Activated CD4-positive, alpha-beta memory T cell treated with anti-CD3 and anti-CD28 coated beads, Interleukin-2, amount 10 ng/mL, durations not matched to agents 7 days and 5 days (primary cell): Measurements from ENCODE around the gene SMIM41. TPM values are rescaled to one million over a fixed set of nuclear protein-coding genes. Genes with fewer than 3 reads are reported as not detected.

Experiments
- CTCF ChIA-PET: fragments of 350-600 bp; sonication (Branson Sonifier 250); formaldehyde crosslinking; loops from one replicate; lab custom pipeline; 2021; ENCODE audit warnings: antibody characterized with exemption, inconsistent platforms; lab: Charles Lee
- POLR2A ChIA-PET: fragments of 350-600 bp; sonication (Branson Sonifier 250); formaldehyde crosslinking; loops from one replicate; lab custom pipeline; 2021; ENCODE audit warnings: antibody characterized with exemption; lab: Charles Lee
- DNase-seq: peaks from one replicate; pipeline ENCODE4 v3.0.0-alpha.2; 2020
- H3K27ac Mint-ChIP-seq: one replicate; pipeline ENCODE4 v1.8.0; 2021; ENCODE audit warnings: mild to moderate bottlenecking, mixed read lengths
- H3K27me3 Mint-ChIP-seq: one replicate; pipeline ENCODE4 v1.8.0; 2021; ENCODE audit warnings: mixed read lengths
- H3K36me3 Mint-ChIP-seq: one replicate; pipeline ENCODE4 v1.8.0; 2021; ENCODE audit warnings: low read depth, mixed read lengths
- H3K4me1 Mint-ChIP-seq: one replicate; pipeline ENCODE4 v1.8.0; 2021; ENCODE audit warnings: mixed read lengths
- H3K4me3 Mint-ChIP-seq: one replicate; pipeline ENCODE4 v1.8.0; 2021; ENCODE audit warnings: mild to moderate bottlenecking, mixed read lengths
- H3K9me3 Mint-ChIP-seq: one replicate; pipeline ENCODE4 v1.8.0; 2021; ENCODE audit warnings: mixed read lengths
- total RNA-seq, 2 experiments: library from RNA; stranded (reverse); gene quantifications; one replicate each; pipeline ENCODE4 v1.2.3, GENCODE V29; 2021

SMIM41 gene
- total RNA-seq, 2 experiments from 2014 or later = not detected

- H3K27me3 Mint-ChIP-seq = no peaks in the 10 kb centered on the region
- no peak overlapping the region for H3K4me3 Mint-ChIP-seq
- POLR2A ChIA-PET = interaction anchor here (1.5 kb wide), 1 partner anchor 16 kb away, joined by 4 read pairs; no protein-coding TSS in a partner anchor
- no peaks in the 10 kb centered on the region for H3K36me3 Mint-ChIP-seq
- peak overlapping the region; percentile 58 for H3K27ac Mint-ChIP-seq
- CTCF ChIA-PET = interaction anchor here (4.8 to 9.2 kb wide), 2 partner anchors 16 kb away, joined by 33 to 67 read pairs; no protein-coding TSS in a partner anchor
- peak; percentile 36 for DNase-seq
- H3K4me1 Mint-ChIP-seq = peaks cover 34% of the 10 kb centered on the region
- no peaks in the 10 kb centered on the region for H3K9me3 Mint-ChIP-seq
These were observed 37.8 kb upstream of the SMIM41 start for GRCh38 chr12:52041695-52042123.

- POLR2A ChIA-PET = interaction anchor here (1.0 to 2.3 kb wide), 2 partner anchors 10 to 18 kb away, joined by 3 to 8 read pairs; no protein-coding TSS in a partner anchor
These were observed 36.7 kb upstream of the SMIM41 start for GRCh38 chr12:52042706-52043385.

GRCh38 chr12:52043386-52044212 lies 35.9 kb upstream of the SMIM41 start:
- peaks cover 31% of the 10 kb centered on the region for H3K4me1 Mint-ChIP-seq

More at GRCh38 chr12:52042706-52043385, 36.7 kb upstream of the SMIM41 start:
- Mint-ChIP-seq H3K27ac (no peak overlapping the region), H3K27me3 (no peaks in the 10 kb centered on the region), H3K9me3 (no peaks in the 10 kb centered on the region), H3K4me1 (peaks cover 35% of the 10 kb centered on the region), H3K36me3 (no peaks in the 10 kb centered on the region), H3K4me3 (no peak overlapping the region)
- no peak for DNase-seq
- CTCF ChIA-PET = interaction anchor here (0.7 to 4.8 kb wide), 3 partner anchors 9 to 18 kb away, joined by 3 to 33 read pairs (median 4); partner anchors contain the start of gene NR4A1

GRCh38 chr12:52044292-52044983 lies 35.1 kb upstream of the SMIM41 start:
- no peaks in the 10 kb centered on the region for H3K9me3 Mint-ChIP-seq
- H3K27ac Mint-ChIP-seq = no peak overlapping the region
- H3K4me3 Mint-ChIP-seq = no peak overlapping the region
- ChIA-PET POLR2A (interaction anchor here (1.1 to 2.3 kb wide), 3 partner anchors 12 to 24 kb away, joined by 3 to 8 read pairs (median 3); no protein-coding TSS in a partner anchor), CTCF (interaction anchor here (0.9 to 4.8 kb wide), 5 partner anchors 12 to 26 kb away, joined by 3 to 33 read pairs (median 3); partner anchors contain the start of gene ATG101)
- peaks cover 35% of the 10 kb centered on the region for H3K4me1 Mint-ChIP-seq
- peaks cover 4% of the 10 kb centered on the region for H3K27me3 Mint-ChIP-seq
- H3K36me3 Mint-ChIP-seq = no peaks in the 10 kb centered on the region
- no peak for DNase-seq

More at GRCh38 chr12:52043386-52044212, 35.9 kb upstream of the SMIM41 start:
- POLR2A ChIA-PET = interaction anchor here (1.0 to 2.3 kb wide), 3 partner anchors 11 to 19 kb away, joined by 3 to 8 read pairs (median 3); no protein-coding TSS in a partner anchor
- H3K27ac Mint-ChIP-seq = no peak overlapping the region
- H3K4me3 Mint-ChIP-seq = no peak overlapping the region
- DNase-seq = no peak
- no peaks in the 10 kb centered on the region for H3K36me3 Mint-ChIP-seq
- no peaks in the 10 kb centered on the region for H3K9me3 Mint-ChIP-seq
- CTCF ChIA-PET = interaction anchor here (0.7 to 4.8 kb wide), 6 partner anchors 8 to 26 kb away, joined by 3 to 33 read pairs (median 3); partner anchors contain the start of genes ATG101 and NR4A1
- H3K27me3 Mint-ChIP-seq = no peaks in the 10 kb centered on the region

- peaks cover 46% of the 10 kb centered on the region for H3K4me1 Mint-ChIP-seq
- DNase-seq = no peak
- peaks cover 6% of the 10 kb centered on the region for H3K27me3 Mint-ChIP-seq
- H3K4me3 Mint-ChIP-seq = no peak overlapping the region
- no peaks in the 10 kb centered on the region for H3K36me3 Mint-ChIP-seq
- H3K9me3 Mint-ChIP-seq = no peaks in the 10 kb centered on the region
- ChIA-PET CTCF (interaction anchor here (0.6 to 4.8 kb wide), 2 partner anchors 16 to 20 kb away, joined by 3 to 33 read pairs; no protein-coding TSS in a partner anchor), POLR2A (interaction anchor here (0.9 to 1.6 kb wide), 4 partner anchors 10 to 26 kb away, joined by 3 to 5 read pairs (median 3); no protein-coding TSS in a partner anchor)
- no peak overlapping the region for H3K27ac Mint-ChIP-seq
These were observed 33.7 kb upstream of the SMIM41 start for GRCh38 chr12:52045794-52046199.

- H3K27ac Mint-ChIP-seq = no peak overlapping the region
- H3K4me1 Mint-ChIP-seq = peaks cover 47% of the 10 kb centered on the region
- no peak overlapping the region for H3K4me3 Mint-ChIP-seq
- POLR2A ChIA-PET = interaction anchor here (1.1 to 1.6 kb wide), 3 partner anchors 14 to 25 kb away, joined by 3 to 5 read pairs (median 3); no protein-coding TSS in a partner anchor
- CTCF ChIA-PET = interaction anchor here (2.6 kb wide), 1 partner anchor 21 kb away, joined by 23 read pairs; no protein-coding TSS in a partner anchor
- no peak for DNase-seq
- H3K36me3 Mint-ChIP-seq = no peaks in the 10 kb centered on the region
- H3K9me3 Mint-ChIP-seq = no peaks in the 10 kb centered on the region
- H3K27me3 Mint-ChIP-seq = peaks cover 6% of the 10 kb centered on the region
These were observed 32.6 kb upstream of the SMIM41 start for GRCh38 chr12:52046859-52047258.

- no peak for DNase-seq
- H3K27ac Mint-ChIP-seq = peak overlapping the region; percentile 17
- H3K4me3 Mint-ChIP-seq = peak overlapping the region; percentile 85
- no peaks in the 10 kb centered on the region for H3K36me3 Mint-ChIP-seq
- H3K9me3 Mint-ChIP-seq = no peaks in the 10 kb centered on the region
- POLR2A ChIA-PET = interaction anchor here (1.2 kb wide), 1 partner anchor 16 kb away, joined by 3 read pairs; no protein-coding TSS in a partner anchor
- CTCF ChIA-PET = interaction anchor here (1.1 to 2.6 kb wide), 2 partner anchors 24 to 33 kb away, joined by 4 to 23 read pairs; no protein-coding TSS in a partner anchor
- peaks cover 51% of the 10 kb centered on the region for H3K4me1 Mint-ChIP-seq
- peaks cover 6% of the 10 kb centered on the region for H3K27me3 Mint-ChIP-seq
These were observed 30.2 kb upstream of the SMIM41 start for GRCh38 chr12:52049286-52049685.

GRCh38 chr12:52049688-52050087 lies 29.8 kb upstream of the SMIM41 start:
- DNase-seq = no peak
- Mint-ChIP-seq H3K27me3 (peaks cover 6% of the 10 kb centered on the region), H3K27ac (peak overlapping the region; percentile 17), H3K36me3 (no peaks in the 10 kb centered on the region), H3K9me3 (no peaks in the 10 kb centered on the region), H3K4me3 (peak overlapping the region; percentile 85), H3K4me1 (peaks cover 51% of the 10 kb centered on the region)
- ChIA-PET POLR2A (no interaction called here), CTCF (no interaction called here)

GRCh38 chr12:52050116-52050757 lies 29.3 kb upstream of the SMIM41 start:
- Mint-ChIP-seq H3K36me3 (no peaks in the 10 kb centered on the region), H3K4me1 (peaks cover 51% of the 10 kb centered on the region)

GRCh38 chr12:52050758-52051541 lies 28.6 kb upstream of the SMIM41 start, which contains the start of gene NR4A1:
Gene NR4A1, plus strand, starts transcription at chr12:52051442. Its CDS starts 2,887 bp downstream, at chr12:52054329.
- DNase-seq = peak; percentile 98
- peaks cover 46% of the 10 kb centered on the region for H3K4me1 Mint-ChIP-seq
- H3K4me3 Mint-ChIP-seq = peak within 1 kb of the TSS; percentile 85
- no peaks in the 10 kb centered on the region for H3K36me3 Mint-ChIP-seq
- peak within 1 kb of the TSS; percentile 82 for H3K27ac Mint-ChIP-seq
- ChIA-PET POLR2A (interaction anchor here (0.7 to 3.1 kb wide), 11 partner anchors 11 to 165 kb away, joined by 3 to 28 read pairs (median 4); partner anchors contain the start of gene ATG101), CTCF (interaction anchor here (0.9 to 2.4 kb wide), 7 partner anchors 8 to 70 kb away, joined by 3 to 37 read pairs (median 5); partner anchors contain the start of gene ATG101)
- peaks cover 6% of the 10 kb centered on the region for H3K27me3 Mint-ChIP-seq
- no peaks in the 10 kb centered on the region for H3K9me3 Mint-ChIP-seq

More at GRCh38 chr12:52050116-52050757, 29.3 kb upstream of the SMIM41 start:
- DNase-seq = no peak
- Mint-ChIP-seq H3K9me3 (no peaks in the 10 kb centered on the region), H3K4me3 (peak overlapping the region; percentile 85), H3K27ac (peak overlapping the region; percentile 75), H3K27me3 (peaks cover 6% of the 10 kb centered on the region)
- POLR2A ChIA-PET = interaction anchor here (0.6 to 3.1 kb wide), 10 partner anchors 12 to 29 kb away, joined by 3 to 28 read pairs (median 9); partner anchors contain the start of gene ATG101
- CTCF ChIA-PET = interaction anchor here (0.9 to 2.4 kb wide), 5 partner anchors 17 to 27 kb away, joined by 4 to 37 read pairs (median 14); partner anchors contain the start of gene ATG101
